ENCODE measurements around the gene CSF3R.

- TF ChIP-seq CTCF (IDR thresholded peaks at IDR 0.05) (peak in 1 of 5 experiments; percentile 32), EP300 (IDR thresholded peaks at IDR 0.05) (peak; percentile 89 to 98)
These were observed 18.7 kb downstream of the CSF3R start, which contains the start of gene MRPS15 for GRCh38 chr1:36463803-36464604.
